GM11168 (cell line): ENCODE results near the gene C5.

Experiments used
- in situ Hi-C: fragments of 300-500 bp; cut with MboI; formaldehyde crosslinking; loops from one replicate; pipeline ENCODE4 v1.12.0; 2022; ENCODE audit warnings: low sequenced_read_pairs; ENCODE audit not compliant: unreplicated experiment

The C5 gene

GRCh38 chr9:120928015-120928482 is 122.0 kb downstream of the C5 start:
- in situ Hi-C loops = no loop called here

GRCh38 chr9:120927269-120928014 is 122.6 kb downstream of the C5 start:
- in situ Hi-C loops = no loop called here

GRCh38 chr9:120926397-120926928 is 123.6 kb downstream of the C5 start, which contains the start of gene TRAF1:
TSS of gene TRAF1 (minus strand) at chr9:120926796. CDS start at chr9:120926075, 721 bp downstream.
- in situ Hi-C loops = no loop called here

GRCh38 chr9:120925535-120926396 is 124.3 kb downstream of the C5 start:
- in situ Hi-C loops = no loop called here

- in situ Hi-C loops = no loop called here
These were observed 125.2 kb downstream of the C5 start for GRCh38 chr9:120924698-120925534.

- in situ Hi-C loops = no loop called here
These were observed 126.3 kb downstream of the C5 start for GRCh38 chr9:120923620-120924328.

GRCh38 chr9:120922404-120923195 is 127.5 kb downstream of the C5 start:
- in situ Hi-C loops = no loop called here

GRCh38 chr9:120921661-120922181 is 128.4 kb downstream of the C5 start:
- in situ Hi-C loops = no loop called here

- in situ Hi-C loops = no loop called here
These were observed 129.3 kb downstream of the C5 start for GRCh38 chr9:120920806-120921178.

- in situ Hi-C loops = no loop called here
These were observed 130.0 kb downstream of the C5 start for GRCh38 chr9:120919843-120920805.

- in situ Hi-C loops = no loop called here
These were observed 130.9 kb downstream of the C5 start for GRCh38 chr9:120918931-120919842.

GRCh38 chr9:120917929-120918762 is 131.9 kb downstream of the C5 start:
- in situ Hi-C loops = no loop called here

- in situ Hi-C loops = no loop called here
These were observed 132.8 kb downstream of the C5 start for GRCh38 chr9:120916991-120917880.

- in situ Hi-C loops = no loop called here
These were observed 133.5 kb downstream of the C5 start for GRCh38 chr9:120916588-120916987.
